ENCODE data around the gene NKAIN1. TPM values are rescaled to one million over a fixed set of nuclear protein-coding genes. Genes with fewer than 3 reads are reported as not detected.

The NKAIN1 gene
- total and polyA plus RNA-seq, 2 of the 13 experiments (the other 11 are each of a cell fraction or from before 2014, with no cell fraction given): 0.29 to 0.40 TPM

- CTCF ChIA-PET (ENCODE audit: low intra/inter-chr PET ratio, low total read pairs): no interaction called here
- no peak for ATAC-seq
Measured at GRCh38 chr1:31144442-31144841, 95.2 kb downstream of the NKAIN1 start.

More at GRCh38 chr1:31144442-31144841, 95.2 kb downstream of the NKAIN1 start:
- FAIRE-seq (no peak), DNase-seq (ENCODE audit: low spot score) (no peak)
- no TSS peak for BruUV-seq (replicated peaks)
- Histone ChIP-seq H3K4me2 (ENCODE audit: low read depth, low read length) (no peak overlapping the region), H3K27ac (ENCODE audit: extremely low read length, insufficient read depth, low read length) (no peak overlapping the region), H3K79me2 (ENCODE audit: insufficient read depth, low read length) (no peaks in the 10 kb centered on the region), H4K20me1 (ENCODE audit: insufficient read depth, low read length) (no peaks in the 10 kb centered on the region), H2AFZ (ENCODE audit: low read length) (no peak overlapping the region), H3K27me3 (ENCODE audit: control insufficient read depth in 1 of 2, insufficient read depth in 2 of 2, low read length in 2 of 2) (no peaks in the 10 kb centered on the region), H3K4me1 (ENCODE audit: insufficient read depth, low read length) (peaks cover 5% of the 10 kb centered on the region; the same call in 1 of the 2 replicates), H3K4me3 (replicated peaks in 1 of 3; ENCODE audit: insufficient read depth in 1 of 3, low read depth in 2 of 3, low read length in 3 of 3) (no peak overlapping the region), H3K36me3 (replicated peaks in 1 of 2; ENCODE audit: control insufficient read depth in 1 of 2, insufficient read depth in 2 of 2, low read length in 2 of 2) (no peaks in the 10 kb centered on the region), H3K9ac (ENCODE audit: insufficient read depth, low read depth, low read length) (no peak overlapping the region), H3K9me3 (ENCODE audit: low read length) (no peaks in the 10 kb centered on the region)
- WGBS (ENCODE audit: low lambda C conversion rate): 41% methylated on average over 7 of the region's 8 CpGs
- in situ Hi-C loops (cut with HindIII; ENCODE audit: extremely low pct_ligation_motif_present, low pct_unique_long_range_greater_than_20kb): no loop called here
- no peak for TF ChIP-seq STAT5B (CRISPR knock-in tag; IDR thresholded peaks at IDR 0.05)
- no peak for TF ChIP-seq ZFY (CRISPR knock-in tag; IDR thresholded peaks at IDR 0.05)
- no peak for TF ChIP-seq HOXD1 (CRISPR knock-in tag; IDR thresholded peaks at IDR 0.05)
- TF ChIP-seq MATR3 (CRISPR knock-in tag; IDR thresholded peaks at IDR 0.05): no peak
- no peak for TF ChIP-seq HMGA1 (CRISPR knock-in tag; conservative IDR thresholded peaks at IDR 0.05)
- no peak for TF ChIP-seq ZNF382 (CRISPR knock-in tag; IDR thresholded peaks at IDR 0.05; ENCODE audit: borderline replicate concordance)
- TF ChIP-seq ZBED4 (CRISPR knock-in tag; IDR thresholded peaks at IDR 0.05; ENCODE audit: borderline replicate concordance): no peak
- TF ChIP-seq ZBTB37 (CRISPR knock-in tag; IDR thresholded peaks at IDR 0.05): no peak
- POLR2A ChIA-PET: no interaction called here
- intact Hi-C loops (cut with micrococcal nuclease; ENCODE audit: unreplicated experiment): no loop called here

Data from HepG2 (cell line).